BE2C (cell line): ENCODE results near the gene C2CD4D.

ENCODE experiments used
- DNase-seq: peaks from one replicate; pipeline ENCODE4 v3.0.0-alpha.2; 2020
- H3K27me3 ChIP-seq: fragments of 250-450 bp; sonication (Bioruptor Pico); 2 replicates; pipeline ENCODE4 v1.5.1; 2020; ENCODE audit warnings: mild to moderate bottlenecking
- H3K36me3 ChIP-seq: fragments of 250-450 bp; sonication (Bioruptor Pico); 2 replicates; pipeline ENCODE4 v1.5.1; 2020; ENCODE audit warnings: mild to moderate bottlenecking
- H3K4me1 ChIP-seq: fragments of 250-450 bp; sonication (Bioruptor Pico); 2 replicates; pipeline ENCODE4 v1.5.1; 2020
- H3K4me3 ChIP-seq: 2 replicates; pipeline ENCODE4 v1.5.1; 2011; ENCODE audit warnings: low read depth, low read length
- H3K9me3 ChIP-seq: fragments of 250-450 bp; sonication (Bioruptor Pico); 2 replicates; pipeline ENCODE4 v1.5.1; 2020
- TF ChIP-seq, protein P1 (sequence below): IDR thresholded peaks from 2 replicates; pipeline ENCODE4 v1.5.1; 2012; ENCODE audit warnings: mild to moderate bottlenecking, low read depth, low read length

Gene C2CD4D

DNA sequence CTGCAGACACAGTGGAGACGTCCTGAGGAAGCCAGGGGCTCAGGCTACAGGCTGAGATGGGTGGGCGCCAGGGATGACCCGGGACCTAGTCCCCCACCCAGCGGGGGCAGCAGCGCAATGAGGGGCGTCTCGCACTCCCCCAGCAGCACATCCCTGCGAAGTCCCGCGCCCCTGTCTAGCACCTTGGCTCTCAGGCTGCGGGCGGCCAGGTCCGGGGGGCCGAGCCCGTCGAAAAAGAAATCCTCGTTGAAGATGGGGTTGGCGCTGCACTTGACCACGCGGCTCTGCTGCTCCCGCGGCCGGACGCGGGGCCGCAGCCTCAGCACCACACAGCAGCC is 1.8 kb downstream of the C2CD4D start:
- TF ChIP-seq, protein P1, sequence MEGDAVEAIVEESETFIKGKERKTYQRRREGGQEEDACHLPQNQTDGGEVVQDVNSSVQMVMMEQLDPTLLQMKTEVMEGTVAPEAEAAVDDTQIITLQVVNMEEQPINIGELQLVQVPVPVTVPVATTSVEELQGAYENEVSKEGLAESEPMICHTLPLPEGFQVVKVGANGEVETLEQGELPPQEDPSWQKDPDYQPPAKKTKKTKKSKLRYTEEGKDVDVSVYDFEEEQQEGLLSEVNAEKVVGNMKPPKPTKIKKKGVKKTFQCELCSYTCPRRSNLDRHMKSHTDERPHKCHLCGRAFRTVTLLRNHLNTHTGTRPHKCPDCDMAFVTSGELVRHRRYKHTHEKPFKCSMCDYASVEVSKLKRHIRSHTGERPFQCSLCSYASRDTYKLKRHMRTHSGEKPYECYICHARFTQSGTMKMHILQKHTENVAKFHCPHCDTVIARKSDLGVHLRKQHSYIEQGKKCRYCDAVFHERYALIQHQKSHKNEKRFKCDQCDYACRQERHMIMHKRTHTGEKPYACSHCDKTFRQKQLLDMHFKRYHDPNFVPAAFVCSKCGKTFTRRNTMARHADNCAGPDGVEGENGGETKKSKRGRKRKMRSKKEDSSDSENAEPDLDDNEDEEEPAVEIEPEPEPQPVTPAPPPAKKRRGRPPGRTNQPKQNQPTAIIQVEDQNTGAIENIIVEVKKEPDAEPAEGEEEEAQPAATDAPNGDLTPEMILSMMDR, result no peak
- H3K4me1 ChIP-seq, result peaks cover 11% of the 10 kb centered on the region
- H3K4me3 ChIP-seq, result no peak overlapping the region

DNA sequence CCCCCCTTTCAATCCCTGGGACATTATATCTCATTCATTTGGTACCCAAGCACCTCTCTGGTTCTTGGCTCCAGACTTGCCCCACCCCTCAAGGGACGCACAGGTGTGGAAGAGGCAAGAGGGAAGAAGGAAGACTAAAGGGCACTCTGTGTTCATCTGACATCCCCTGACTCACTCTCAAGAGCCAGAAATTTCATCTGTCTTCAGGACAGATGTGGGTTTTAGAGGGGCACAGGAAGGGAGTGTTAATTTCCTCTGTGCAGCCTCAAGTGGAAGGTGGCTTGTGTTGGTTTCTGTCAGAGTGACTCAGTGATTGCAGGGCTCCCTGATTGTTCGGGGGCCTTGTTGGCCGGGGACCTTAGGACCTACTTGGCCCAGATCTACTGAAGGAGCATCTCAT is 2.4 kb downstream of the C2CD4D start:
- no peaks in the 10 kb centered on the region for H3K36me3 ChIP-seq
- peaks cover 16% of the 10 kb centered on the region for H3K4me1 ChIP-seq
- TF ChIP-seq, protein P1, result no peak
- no peak for DNase-seq
- H3K4me3 ChIP-seq, result no peak overlapping the region
- no peaks in the 10 kb centered on the region for H3K9me3 ChIP-seq
- no peaks in the 10 kb centered on the region for H3K27me3 ChIP-seq

More for the DNA sequence above, 1.8 kb downstream of the C2CD4D start:
- DNase-seq, result no peak
- H3K27me3 ChIP-seq, result no peaks in the 10 kb centered on the region
- H3K36me3 ChIP-seq, result no peaks in the 10 kb centered on the region
- H3K9me3 ChIP-seq, result no peaks in the 10 kb centered on the region

- no peaks in the 10 kb centered on the region for H3K9me3 ChIP-seq
- no peaks in the 10 kb centered on the region for H3K27me3 ChIP-seq
- H3K36me3 ChIP-seq, result no peaks in the 10 kb centered on the region
- TF ChIP-seq, protein P1, result no peak
- no peak for DNase-seq
- H3K4me3 ChIP-seq, result no peak overlapping the region
- H3K4me1 ChIP-seq, result peaks cover 20% of the 10 kb centered on the region
Measured at GRCh38 chr1:151835596-151835995, 4.0 kb downstream of the C2CD4D start.

- Histone ChIP-seq H3K36me3 (no peaks in the 10 kb centered on the region), H3K4me3 (no peak overlapping the region), H3K27me3 (no peaks in the 10 kb centered on the region), H3K9me3 (no peaks in the 10 kb centered on the region), H3K4me1 (peaks cover 31% of the 10 kb centered on the region)
- no peak for DNase-seq
- TF ChIP-seq, protein P1, result no peak
Measured at GRCh38 chr1:151834239-151834638, 5.4 kb downstream of the C2CD4D start.

GRCh38 chr1:151833172-151833900 is 6.3 kb downstream of the C2CD4D start:
- Histone ChIP-seq H3K9me3 (no peaks in the 10 kb centered on the region), H3K4me3 (no peak overlapping the region), H3K4me1 (peaks cover 37% of the 10 kb centered on the region), H3K36me3 (no peaks in the 10 kb centered on the region), H3K27me3 (no peaks in the 10 kb centered on the region)
- TF ChIP-seq, protein P1, result no peak
- DNase-seq, result no peak

DNA sequence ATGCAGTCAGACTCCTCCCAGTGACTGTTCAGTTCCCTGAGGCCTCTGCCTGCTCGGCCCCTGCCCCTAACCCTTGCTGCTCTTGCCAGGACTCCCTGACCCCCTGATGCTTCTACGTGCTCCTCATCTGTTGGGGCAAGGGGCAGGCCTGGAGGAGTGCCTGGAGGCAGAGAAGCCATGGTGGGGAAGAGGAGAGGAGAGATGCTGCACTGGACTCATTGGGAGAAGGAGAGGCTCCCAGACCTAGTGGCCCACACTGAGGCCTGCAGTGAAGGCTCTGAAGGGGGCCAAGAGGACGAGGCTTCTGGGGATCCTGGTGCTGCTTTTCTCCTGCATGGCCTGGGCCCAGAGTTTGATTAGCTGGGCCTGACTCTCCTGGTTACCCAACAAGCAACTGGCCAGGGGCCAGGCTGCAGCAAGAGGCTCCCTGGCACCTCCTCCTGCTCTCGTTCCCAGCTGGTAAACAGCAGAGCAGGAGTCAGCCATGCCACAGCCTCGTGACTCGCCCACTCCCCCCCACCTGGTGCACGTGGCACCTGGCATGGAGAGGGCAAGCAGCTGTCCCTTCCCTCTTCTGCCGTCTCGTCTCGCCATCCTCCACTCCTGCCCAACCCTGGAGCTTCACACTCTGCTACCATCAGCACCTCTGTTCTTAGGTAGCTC is 7.2 kb downstream of the C2CD4D start:
- peak; percentile 34 for DNase-seq
- H3K4me3 ChIP-seq, result no peak overlapping the region
- no peaks in the 10 kb centered on the region for H3K27me3 ChIP-seq
- TF ChIP-seq, protein P1, result no peak
- peaks cover 39% of the 10 kb centered on the region for H3K4me1 ChIP-seq
- no peaks in the 10 kb centered on the region for H3K36me3 ChIP-seq
- H3K9me3 ChIP-seq, result no peaks in the 10 kb centered on the region
